ENCODE measurements around the gene INPP4A. TPM values are rescaled to one million over a fixed set of nuclear protein-coding genes. Genes with fewer than 3 reads are reported as not detected.

The INPP4A gene
- total and polyA plus RNA-seq, 2 donors (not counting 3 experiments of a cell fraction or from before 2014, with no cell fraction given): 14.9 to 28.8 TPM

DNA sequence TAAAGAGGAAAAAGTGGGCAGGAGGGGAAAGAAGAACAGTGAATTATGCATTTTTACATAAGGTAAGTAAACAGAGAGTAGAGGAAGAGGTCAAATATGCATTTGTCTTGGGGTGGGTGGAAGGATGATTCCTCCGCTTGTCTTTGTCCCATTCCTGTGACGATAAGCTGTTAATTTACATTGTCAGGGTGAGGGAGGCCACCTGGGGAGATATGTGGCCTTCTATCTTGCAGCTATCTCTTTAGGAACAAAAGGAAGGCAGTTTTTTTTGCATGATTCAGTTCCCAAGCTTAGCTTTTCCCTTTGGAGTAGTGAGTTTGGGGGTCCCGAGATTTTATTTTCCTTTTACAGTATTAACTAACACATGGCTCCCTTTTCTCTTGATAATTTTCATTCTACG, 2.2 kb upstream of the INPP4A start:
- POLR2A ChIA-PET: no interaction called here
- Histone ChIP-seq H3K9me1 (replicated peaks; ENCODE audit: control insufficient read depth, extremely low read depth, insufficient read depth, low read length) (no peaks in the 10 kb centered on the region), H3K9ac (replicated peaks; ENCODE audit: extremely low read depth, insufficient read depth, low read length) (no peak overlapping the region), H3K36me3 (ENCODE audit: control insufficient read depth in 2 of 2, extremely low read depth in 1 of 2, insufficient read depth in 2 of 2, low read length in 2 of 2) (no peaks in the 10 kb centered on the region), H3K4me1 (ENCODE audit: control insufficient read depth, extremely low read depth, insufficient read depth, low read length) (peaks cover 16% of the 10 kb centered on the region), H4K20me1 (replicated peaks; ENCODE audit: control insufficient read depth, extremely low read depth, insufficient read depth, low read length) (no peaks in the 10 kb centered on the region), H3K27ac (ENCODE audit: insufficient read depth, low read depth, low read length) (no peak overlapping the region), H3K4me3 (replicated peaks in 1 of 3; ENCODE audit: insufficient read depth in 1 of 3, low read depth in 1 of 3, low read length in 3 of 3) (no peak overlapping the region), H3K79me2 (ENCODE audit: control insufficient read depth, insufficient read depth, low read length) (peaks cover 21% of the 10 kb centered on the region), H3K27me3 (ENCODE audit: control insufficient read depth in 2 of 2, insufficient read depth in 2 of 2, low read length in 2 of 2) (no peaks in the 10 kb centered on the region), H2AFZ (ENCODE audit: low read depth, low read length) (no peak overlapping the region), H3K4me2 (ENCODE audit: insufficient read depth, low read length) (no peak overlapping the region), H3K9me3 (replicated peaks; ENCODE audit: control insufficient read depth, insufficient read depth, low read length) (no peaks in the 10 kb centered on the region)
- dilution Hi-C loops (cut with MboI; ENCODE audit: extremely low pct_ligation_motif_present, low sequenced_read_pairs) (no loop called here), intact Hi-C loops (cut with micrococcal nuclease) (no loop called here)
- no TSS peak for BruUV-seq (replicated peaks)
- DNase-seq (ENCODE audit: low read depth, low spot score) (no peak), FAIRE-seq (no peak)
- CTCF ChIA-PET: interaction anchor here (1.0 kb wide), 1 partner anchor 77 kb away, joined by 3 read pairs; no protein-coding TSS in a partner anchor
- no peak for TF ChIP-seq MYC (IDR thresholded peaks at IDR 0.05; ENCODE audit: low read depth, low read length)
- TF ChIP-seq EZH2 (IDR thresholded peaks at IDR 0.05; ENCODE audit: borderline replicate concordance, low read depth, low read length, severe bottlenecking): no peak
- TF ChIP-seq POLR2A (IDR thresholded peaks at IDR 0.05; ENCODE audit: low read depth, low read length): no peak
- TF ChIP-seq JUN (IDR thresholded peaks at IDR 0.05; ENCODE audit: borderline replicate concordance, insufficient read depth, insufficient read length, low read depth): no peak
- no peak for TF ChIP-seq GATA2 (IDR thresholded peaks at IDR 0.05; ENCODE audit: insufficient read depth, insufficient read length, low read depth, low read length)
- TF ChIP-seq, protein P1, sequence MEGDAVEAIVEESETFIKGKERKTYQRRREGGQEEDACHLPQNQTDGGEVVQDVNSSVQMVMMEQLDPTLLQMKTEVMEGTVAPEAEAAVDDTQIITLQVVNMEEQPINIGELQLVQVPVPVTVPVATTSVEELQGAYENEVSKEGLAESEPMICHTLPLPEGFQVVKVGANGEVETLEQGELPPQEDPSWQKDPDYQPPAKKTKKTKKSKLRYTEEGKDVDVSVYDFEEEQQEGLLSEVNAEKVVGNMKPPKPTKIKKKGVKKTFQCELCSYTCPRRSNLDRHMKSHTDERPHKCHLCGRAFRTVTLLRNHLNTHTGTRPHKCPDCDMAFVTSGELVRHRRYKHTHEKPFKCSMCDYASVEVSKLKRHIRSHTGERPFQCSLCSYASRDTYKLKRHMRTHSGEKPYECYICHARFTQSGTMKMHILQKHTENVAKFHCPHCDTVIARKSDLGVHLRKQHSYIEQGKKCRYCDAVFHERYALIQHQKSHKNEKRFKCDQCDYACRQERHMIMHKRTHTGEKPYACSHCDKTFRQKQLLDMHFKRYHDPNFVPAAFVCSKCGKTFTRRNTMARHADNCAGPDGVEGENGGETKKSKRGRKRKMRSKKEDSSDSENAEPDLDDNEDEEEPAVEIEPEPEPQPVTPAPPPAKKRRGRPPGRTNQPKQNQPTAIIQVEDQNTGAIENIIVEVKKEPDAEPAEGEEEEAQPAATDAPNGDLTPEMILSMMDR (IDR thresholded peaks at IDR 0.05; ENCODE audit: extremely low read depth in 1 of 2, insufficient read depth in 1 of 2, low read depth in 1 of 2, low read length in 2 of 2): no peak
- no peak for TF ChIP-seq POLR2AphosphoS5 (IDR thresholded peaks at IDR 0.05; ENCODE audit: insufficient read depth, low read depth, low read length)
- TF ChIP-seq, protein P2, sequence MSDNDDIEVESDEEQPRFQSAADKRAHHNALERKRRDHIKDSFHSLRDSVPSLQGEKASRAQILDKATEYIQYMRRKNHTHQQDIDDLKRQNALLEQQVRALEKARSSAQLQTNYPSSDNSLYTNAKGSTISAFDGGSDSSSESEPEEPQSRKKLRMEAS (IDR thresholded peaks at IDR 0.05; ENCODE audit: insufficient read depth, insufficient read length): no peak
- no peak for TF ChIP-seq FOS (IDR thresholded peaks at IDR 0.05; ENCODE audit: borderline replicate concordance, insufficient read depth, low read length)

All from endothelial cell of umbilical vein (primary cell).